Frontal cortex (tissue), 4 donors: ENCODE data around the gene MBNL1. TPM values are rescaled to one million over a fixed set of nuclear protein-coding genes. Genes with fewer than 3 reads are reported as not detected.
A peak's percentile ranks its signal among the peaks of the same experiment; 100 is the strongest.
"Not testable (repeated sequence)": the region's sequence is repeated elsewhere in the genome, so short reads cannot be mapped to it uniquely, and the experiment has no call there.

Experiments
- DNase-seq, 2 donors: peaks; one replicate each; pipeline ENCODE4 v3.0.0; 2012; ENCODE audit warnings: low spot score in 2 of 2
- FAIRE-seq: peaks from 2 replicates; lab custom pipeline; 2012; peaks lifted over from hg19 to GRCh38; lab: Jason Lieb, UNC
- total RNA-seq: library from RNA; depleted of rRNA; stranded (reverse); fragments of >200 nt; gene quantifications from one replicate; pipeline ENCODE4 v1.2.3, GENCODE V29; 2014
- donor health status: control.
- donor health status: control.
- donor health status: control.

MBNL1 gene
- total RNA-seq, 1 donor from 2014 or later = 44.0 TPM

- FAIRE-seq = no peak
- no peak for DNase-seq
Observed at GRCh38 chr3:152421162-152421561, 152.4 kb downstream of the MBNL1 start.

DNA sequence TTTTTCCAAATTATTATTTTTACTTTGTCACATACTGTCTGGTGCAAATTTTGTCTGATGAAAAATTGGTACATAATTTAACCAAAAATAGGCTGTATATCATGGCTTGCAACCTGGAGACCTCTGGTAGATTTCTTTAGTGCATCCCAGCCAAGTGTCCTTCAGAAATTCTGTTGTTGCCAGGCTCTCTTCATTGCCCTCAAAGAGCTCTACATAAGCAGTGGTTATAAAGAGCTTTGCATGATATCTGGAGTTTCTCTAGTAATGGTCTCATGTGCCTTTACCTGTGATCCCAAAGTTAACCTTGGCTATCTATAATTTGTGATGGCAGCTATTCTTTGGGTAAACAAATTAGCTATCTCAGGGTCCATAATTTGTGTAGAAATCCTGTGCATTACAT, 157.7 kb downstream of the MBNL1 start:
- DNase-seq = no peak
- no peak for FAIRE-seq

DNA sequence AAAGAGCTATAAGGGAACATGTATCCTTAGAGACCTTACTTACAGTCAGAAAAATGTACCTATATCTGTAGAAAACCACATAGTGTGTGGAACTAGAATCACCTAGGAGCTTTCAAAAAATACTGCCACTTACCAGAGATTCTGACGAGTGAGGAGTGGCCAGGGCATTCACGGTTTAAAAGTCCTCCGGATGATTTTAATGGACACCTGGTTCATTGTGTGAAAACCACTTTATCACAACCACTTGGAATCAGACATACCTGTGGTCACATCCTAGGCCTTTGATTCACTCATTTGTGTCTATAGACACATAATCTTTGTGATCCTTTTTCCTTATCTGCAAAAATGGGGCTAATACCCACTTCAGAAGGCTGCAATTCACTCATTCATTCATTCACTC, 159.8 kb downstream of the MBNL1 start:
- FAIRE-seq = no peak

DNA sequence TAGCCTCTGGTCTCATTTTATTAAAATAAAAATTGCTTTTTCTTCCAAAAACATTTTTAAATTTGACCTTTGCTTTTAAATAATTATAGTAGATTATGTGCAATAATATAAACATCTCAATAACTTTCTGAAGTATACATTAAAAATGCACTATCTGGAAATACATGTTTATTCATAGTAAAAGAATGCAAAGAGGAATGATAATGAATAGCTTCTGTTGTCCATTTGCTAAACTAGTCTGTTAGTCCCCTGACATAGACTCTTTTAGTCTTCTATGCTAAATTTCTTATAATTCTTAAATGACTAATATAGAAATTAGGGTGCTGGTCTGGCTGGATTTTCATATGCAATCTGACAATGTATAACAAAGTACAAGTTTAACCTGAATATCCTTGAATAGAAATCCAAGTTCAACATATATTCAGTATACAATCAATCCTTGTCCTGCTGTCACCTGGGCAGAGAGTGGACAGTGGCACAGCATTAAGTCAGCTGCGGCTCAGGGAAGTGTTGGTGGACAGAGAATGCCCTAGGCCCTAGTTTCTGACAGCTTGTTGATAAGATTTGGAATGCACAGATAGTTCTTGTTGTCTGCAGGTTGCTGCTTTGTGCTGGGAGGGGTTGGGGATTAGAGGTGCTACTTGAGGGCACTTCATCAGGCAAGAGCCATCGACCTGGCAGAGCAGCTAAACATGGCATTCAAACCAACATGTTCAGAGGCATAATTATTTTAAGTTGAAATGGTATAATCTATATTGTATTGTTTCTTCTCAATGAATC, 161.7 kb downstream of the MBNL1 start:
- no peak for DNase-seq

More for the DNA sequence above, 159.8 kb downstream of the MBNL1 start:
- DNase-seq = no peak

GRCh38 chr3:152434142-152434541, 165.4 kb downstream of the MBNL1 start:
- FAIRE-seq = no peak

More for the DNA sequence above, 161.7 kb downstream of the MBNL1 start:
- FAIRE-seq = no peak

GRCh38 chr3:152435210-152435609, 166.5 kb downstream of the MBNL1 start:
- DNase-seq = not testable (repeated sequence)

More at GRCh38 chr3:152434142-152434541, 165.4 kb downstream of the MBNL1 start:
- no peak for DNase-seq

DNA sequence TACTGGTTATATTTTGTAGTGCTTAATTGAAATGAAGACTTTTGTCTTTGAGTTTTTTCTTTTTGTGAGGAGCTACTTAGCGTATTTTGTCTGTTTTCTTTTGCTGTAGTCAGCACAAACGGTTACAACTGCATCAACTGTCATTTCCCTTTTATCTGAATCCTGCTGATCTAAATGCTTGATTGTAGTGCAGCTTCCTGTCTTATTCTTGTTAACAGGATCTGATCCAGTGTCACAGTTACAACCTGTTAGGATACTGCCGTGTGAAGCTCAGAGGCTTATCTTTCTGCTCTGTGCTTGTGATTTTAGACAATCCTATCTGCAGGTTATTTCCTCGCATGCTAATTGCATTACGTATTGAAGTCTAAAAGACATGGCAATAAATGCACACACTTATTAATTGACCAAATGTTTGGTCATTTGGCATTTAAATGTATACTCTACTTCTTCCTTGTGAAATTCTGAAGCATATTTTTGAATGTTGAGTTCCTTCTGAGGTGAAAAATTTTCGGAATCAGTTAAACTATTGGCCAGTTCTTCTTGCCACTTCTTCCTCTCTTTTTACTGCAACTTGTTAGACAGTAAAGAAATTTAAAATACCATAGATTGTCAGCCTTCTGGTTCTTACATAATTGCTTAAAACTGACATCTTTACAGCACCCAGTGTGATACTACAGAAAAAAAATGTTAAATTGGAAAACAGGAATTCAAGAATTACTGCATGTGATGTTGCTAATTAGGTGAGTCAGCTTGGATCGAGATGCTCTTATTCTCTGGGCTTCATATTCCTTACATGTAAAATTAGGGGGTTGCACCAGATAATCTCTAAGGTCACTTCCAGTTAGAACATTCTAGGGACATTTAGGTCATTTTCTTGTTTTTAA, 168.2 kb downstream of the MBNL1 start:
- DNase-seq (peak in 1 of 2 donors; percentile 15), FAIRE-seq (no peak)

More at GRCh38 chr3:152435210-152435609, 166.5 kb downstream of the MBNL1 start:
- FAIRE-seq = not testable (repeated sequence)

GRCh38 chr3:152438181-152438580, 169.5 kb downstream of the MBNL1 start:
- no peak for DNase-seq
- FAIRE-seq = no peak

DNA sequence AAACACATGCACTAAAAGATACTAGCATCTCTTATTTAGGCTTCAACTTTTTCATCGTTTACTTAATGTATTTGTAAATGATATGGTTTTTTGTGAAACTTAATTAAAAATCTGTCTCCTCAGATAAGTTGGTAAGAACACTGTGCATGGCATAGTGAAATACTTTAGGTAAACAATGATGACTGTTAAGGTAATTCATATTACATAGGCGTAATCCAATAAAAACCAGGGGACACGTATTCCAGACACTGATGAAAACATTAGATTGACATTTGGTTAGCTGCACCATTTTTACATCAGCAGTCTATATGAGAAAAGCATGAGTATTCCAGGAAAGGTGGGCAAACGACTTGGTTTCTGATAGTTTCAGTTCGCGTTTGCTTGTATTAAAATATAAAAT, 170.0 kb downstream of the MBNL1 start:
- FAIRE-seq (no peak), DNase-seq (no peak)

GRCh38 chr3:152440243-152440642, 171.5 kb downstream of the MBNL1 start:
- not testable (repeated sequence) for FAIRE-seq, DNase-seq

GRCh38 chr3:152443212-152444023, 174.7 kb downstream of the MBNL1 start:
- DNase-seq (no peak), FAIRE-seq (no peak)

DNA sequence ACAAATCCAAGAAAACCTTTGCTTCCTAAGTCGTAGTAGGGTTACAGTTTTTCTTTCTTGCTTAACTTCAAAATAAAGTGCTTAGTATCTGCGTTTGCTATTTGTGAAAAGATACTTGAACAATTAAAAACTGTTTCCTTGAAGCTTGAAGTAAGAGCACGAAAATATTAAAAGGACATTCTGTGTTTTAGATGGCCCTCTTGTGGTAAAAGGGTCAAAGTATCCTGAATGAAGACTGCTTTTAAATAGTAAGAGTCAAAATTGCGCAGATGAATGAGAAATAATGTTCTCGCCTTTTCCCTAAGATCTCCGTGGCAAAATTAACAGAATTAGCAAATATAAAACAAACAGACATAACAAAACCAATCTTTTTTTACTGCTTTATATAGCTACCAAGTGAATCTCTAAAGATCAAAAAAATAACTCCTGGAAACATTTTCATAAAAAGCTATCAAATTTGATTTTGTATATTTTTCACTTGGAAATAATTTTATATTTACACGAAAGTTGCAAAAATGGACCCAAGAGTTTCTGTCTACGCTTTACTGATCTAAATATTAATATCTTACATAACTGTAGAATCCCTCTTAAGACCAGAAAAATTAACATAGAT, 175.4 kb downstream of the MBNL1 start:
- peak in 1 of 2 donors; percentile 6 for DNase-seq
- peak; percentile 86 for FAIRE-seq

- FAIRE-seq = no peak
- no peak for DNase-seq
Observed at GRCh38 chr3:152445212-152445611, 176.5 kb downstream of the MBNL1 start.

DNA sequence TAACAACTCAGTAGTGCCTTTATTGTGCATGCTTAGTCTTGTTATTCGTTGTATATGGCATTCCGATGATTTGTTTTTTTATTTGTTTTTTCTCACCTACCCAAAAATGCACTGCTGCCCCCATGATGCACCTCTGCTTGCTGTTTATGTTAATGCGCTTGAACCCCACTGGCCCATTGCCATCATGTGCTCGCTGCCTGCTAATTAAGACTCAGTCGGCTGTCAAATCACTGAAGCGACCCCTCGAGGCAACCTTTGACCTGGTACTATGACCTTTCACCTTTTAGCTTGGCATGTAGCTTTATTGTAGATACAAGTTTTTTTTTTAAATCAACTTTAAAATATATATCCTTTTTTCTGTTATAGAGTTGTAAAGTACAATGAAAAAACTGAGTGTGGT, 177.8 kb downstream of the MBNL1 start:
- DNase-seq (no peak), FAIRE-seq (no peak)

- FAIRE-seq (no peak), DNase-seq (no peak)
Observed at GRCh38 chr3:152447511-152447910, 178.8 kb downstream of the MBNL1 start.

DNA sequence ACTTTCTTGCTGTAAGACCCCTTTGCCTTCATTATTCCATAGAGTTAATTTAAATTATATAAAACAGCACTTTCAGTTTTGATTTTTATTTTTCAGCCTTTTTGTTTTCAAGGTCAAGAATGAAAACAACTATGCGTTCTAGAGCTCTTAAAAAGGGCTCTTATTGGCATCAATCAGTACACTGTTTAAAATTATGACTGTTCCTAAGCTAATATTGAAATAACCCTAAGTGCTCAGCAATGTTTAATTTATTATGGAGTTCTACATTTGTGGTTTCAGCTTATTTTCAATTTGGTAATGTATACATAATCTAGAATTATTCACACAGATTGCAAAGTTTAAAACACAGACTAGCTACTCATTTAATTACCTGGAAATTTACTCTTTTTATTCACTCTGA, 179.4 kb downstream of the MBNL1 start:
- DNase-seq (no peak), FAIRE-seq (no peak)

DNA sequence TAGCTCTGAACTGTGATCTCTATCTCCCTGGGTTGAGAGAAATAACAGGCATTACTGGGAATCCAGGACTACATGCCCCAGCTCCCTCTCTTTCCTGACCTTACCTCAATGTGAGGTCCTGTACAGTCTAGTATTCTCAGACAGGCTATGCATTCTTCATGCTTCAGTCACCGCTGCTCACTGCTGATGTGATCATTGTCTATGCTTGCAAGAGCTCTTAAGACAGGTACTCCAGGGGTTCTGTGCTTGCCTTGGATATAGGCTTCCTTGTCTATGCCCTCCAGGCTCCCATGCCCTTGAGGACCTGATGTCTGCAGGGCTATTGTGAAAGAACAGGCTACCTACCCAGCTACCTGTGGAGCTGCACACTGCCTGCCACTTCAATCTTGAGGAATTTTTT, 183.6 kb downstream of the MBNL1 start:
- no peak for FAIRE-seq

GRCh38 chr3:152454076-152454875, 185.5 kb downstream of the MBNL1 start:
- FAIRE-seq (no peak), DNase-seq (no peak)

More for the DNA sequence above, 183.6 kb downstream of the MBNL1 start:
- DNase-seq = no peak

DNA sequence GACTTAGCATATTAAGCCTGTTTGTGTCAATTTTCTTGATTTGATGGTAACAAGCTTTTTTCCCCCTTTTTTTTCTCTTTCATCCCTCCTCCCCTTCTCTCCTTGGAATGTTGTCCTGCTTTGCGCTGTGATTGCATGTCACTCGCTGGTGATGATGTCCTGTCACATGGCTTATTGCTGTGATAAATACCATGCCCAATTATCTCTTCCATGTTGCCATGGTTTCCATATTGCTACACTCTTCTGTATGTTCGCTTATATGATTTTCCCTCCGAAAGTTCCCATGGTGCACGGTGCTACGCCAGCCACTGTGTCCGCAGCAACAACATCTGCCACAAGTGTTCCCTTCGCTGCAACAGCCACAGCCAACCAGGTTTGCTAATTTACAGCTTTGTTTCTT, 187.3 kb downstream of the MBNL1 start:
- no peak for FAIRE-seq
- no peak for DNase-seq
